ENCODE measurements around the gene LEKR1.
"Not testable (repeated sequence)": the region's sequence is repeated elsewhere in the genome, so short reads cannot be mapped to it uniquely, and the experiment has no call there.

The LEKR1 gene

DNA sequence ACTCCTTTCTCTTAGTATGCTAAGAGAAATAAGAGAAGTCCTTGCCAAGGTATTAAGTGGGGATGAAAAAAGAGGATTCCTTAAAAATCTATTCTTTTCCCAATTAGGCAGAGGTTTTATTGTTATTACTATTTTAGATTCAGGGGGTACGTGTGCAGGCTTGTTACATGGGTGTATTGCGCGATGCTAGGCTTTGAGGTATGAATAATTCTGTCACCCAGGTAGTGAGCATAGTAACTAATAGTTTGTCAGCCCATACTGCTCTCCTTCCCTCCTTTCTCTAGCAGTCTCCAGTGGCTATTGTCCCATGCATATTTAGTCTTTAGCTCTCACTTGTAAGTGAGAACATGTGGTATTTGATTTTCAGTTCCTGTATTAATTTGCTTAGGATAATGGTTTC is 83.9 kb downstream of the LEKR1 start:
- DNase-seq, result no peak

DNA sequence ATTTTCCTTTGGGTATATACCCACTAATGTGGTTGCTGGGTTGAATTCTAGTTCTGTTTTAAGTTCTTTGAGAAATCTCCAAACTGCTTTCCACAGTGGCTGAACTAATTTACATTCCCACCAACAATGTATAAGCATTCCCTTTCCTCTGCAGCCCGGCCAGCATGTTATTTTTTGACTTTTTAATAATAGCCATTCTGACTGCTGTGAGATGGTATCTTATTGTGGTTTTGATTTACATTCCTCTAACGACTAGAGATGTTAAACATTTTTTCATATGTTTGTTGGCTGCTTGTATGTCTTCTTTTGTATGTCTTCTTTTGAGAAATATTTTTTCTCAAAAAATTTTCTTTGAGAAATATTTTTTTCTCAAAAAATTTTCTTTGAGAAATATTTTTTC is 84.7 kb downstream of the LEKR1 start:
- DNase-seq, result not testable (repeated sequence)

DNA sequence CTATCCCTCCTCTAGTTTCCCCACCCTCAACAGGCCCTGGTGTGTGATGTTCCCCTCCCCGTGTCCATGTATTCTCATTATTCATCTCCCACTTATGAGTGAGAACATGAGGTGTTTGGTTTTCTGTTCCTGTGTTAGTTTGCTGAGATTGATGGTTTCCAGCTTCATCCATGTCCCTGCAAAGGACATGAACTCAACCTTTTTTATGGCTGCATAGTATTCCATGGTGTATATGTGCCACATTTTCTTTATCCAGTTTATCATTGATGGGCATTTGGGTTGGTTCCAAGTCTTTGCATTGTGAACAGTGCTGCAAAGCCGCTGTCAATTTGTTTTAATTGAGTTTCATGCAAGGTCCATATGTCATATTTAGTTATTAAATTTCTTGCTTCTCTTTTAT is 88.1 kb downstream of the LEKR1 start:
- DNase-seq, result not testable (repeated sequence)

DNA sequence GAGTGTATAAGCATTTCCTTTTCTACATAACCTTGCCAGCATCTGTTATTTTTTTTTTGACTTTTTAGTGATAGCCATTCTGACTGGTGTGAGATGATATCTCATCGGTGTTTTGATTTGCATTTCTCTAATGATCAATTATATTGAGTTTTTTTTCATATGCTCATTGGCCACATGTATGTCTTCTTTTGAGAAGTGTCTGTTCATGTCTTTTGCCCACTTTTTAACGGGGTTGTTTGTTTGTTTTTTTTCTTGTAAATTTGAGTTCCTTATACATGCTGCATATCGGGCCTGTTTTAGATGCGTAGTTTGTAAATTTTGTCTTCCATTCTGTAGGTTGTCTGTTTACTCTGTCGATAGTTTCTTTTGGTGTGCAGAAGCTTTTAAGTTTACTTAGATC is 89.2 kb downstream of the LEKR1 start:
- DNase-seq, result no peak

DNA sequence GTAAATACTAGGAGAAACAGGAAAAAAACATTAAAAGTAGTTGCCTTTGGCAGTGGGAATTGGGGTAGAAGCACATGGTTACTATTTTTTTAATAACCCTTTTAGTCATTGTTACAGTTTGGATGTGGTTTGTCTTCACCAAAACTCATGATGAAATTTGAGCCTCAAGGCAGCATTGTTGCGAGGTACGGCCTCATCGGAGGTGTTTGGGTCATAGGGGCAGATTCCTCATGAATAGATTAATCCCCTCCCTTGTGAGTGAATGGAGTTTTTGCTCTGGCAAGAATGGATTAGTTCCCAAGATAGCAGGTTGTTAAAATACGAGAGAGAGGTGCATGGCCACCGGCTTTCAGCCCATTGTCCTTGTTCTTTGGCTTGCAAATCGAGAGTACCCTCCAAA is 92.6 kb downstream of the LEKR1 start:
- no peak for DNase-seq

DNA sequence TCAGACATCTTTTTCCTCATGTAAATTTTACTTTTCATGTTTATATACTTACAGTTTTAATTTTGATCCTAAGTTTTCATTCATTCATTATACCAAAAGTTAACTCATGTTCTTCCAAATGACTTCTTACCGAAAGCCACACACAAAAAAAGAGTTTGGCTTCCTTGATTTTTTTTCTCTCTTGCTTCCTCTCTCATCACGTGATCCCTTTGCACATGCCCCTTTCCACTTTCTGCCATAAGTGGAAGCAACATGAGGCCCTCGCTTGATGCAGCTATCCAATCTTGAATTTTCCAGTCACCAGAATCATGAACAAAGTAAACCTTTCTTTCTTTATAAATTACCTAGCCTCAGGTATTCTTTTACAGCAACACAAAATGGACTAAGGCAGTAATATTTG is 93.7 kb downstream of the LEKR1 start:
- DNase-seq, result no peak

DNA sequence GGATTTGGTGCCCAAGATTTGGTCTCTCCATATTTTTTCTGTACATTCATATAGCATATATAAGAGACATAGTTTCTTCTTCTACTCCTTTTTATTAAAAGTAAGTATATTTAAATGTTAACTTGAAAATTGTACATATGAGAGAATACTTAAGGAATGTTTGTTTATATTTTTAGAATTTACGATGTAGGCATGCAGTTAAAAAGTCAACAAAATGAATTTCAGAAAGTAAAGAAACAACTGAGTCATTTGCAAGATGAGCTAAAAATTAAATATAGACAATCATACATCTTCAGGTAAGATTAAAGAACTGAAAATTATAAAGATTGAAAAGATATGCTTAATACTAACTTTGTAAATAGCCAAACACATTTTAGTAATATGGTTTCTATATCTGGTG is 94.2 kb downstream of the LEKR1 start:
- DNase-seq, result no peak

DNA sequence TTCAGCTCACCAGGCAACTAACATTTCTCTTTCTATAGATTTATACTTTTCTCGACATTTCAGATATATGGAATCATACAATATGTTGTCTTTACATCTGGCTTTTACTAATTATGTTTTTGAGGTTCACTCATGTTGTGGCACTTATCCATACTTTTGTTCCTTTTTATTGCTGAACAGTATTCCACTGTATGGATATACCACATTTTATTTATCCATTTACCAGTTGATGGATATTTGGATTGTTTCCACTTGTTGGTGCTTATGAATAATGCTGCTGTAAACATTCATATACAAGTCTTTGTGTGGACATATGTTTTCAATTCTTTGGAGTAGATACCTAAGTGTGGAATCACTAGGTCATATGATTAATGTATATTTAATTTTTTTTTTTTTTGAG is 97.2 kb downstream of the LEKR1 start:
- no peak for DNase-seq

DNA sequence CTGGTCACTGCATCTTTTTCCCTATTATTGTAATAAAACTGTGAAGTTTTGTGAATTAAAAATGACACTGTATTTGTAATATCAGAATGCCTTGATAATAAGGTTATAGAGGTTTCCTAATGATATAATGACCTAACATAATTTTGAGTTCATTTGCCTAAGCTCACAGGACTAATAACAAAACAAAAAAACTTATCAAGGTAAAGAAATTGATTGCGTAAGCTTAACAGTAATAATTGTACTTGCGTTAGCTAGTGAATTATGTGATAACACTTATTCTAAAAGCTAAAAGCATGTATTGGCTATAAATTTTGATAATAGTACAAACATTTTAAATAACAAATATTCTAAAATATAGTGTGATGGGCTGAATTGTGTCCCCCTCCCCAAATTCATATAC is 112.6 kb downstream of the LEKR1 start:
- no peak for DNase-seq

DNA sequence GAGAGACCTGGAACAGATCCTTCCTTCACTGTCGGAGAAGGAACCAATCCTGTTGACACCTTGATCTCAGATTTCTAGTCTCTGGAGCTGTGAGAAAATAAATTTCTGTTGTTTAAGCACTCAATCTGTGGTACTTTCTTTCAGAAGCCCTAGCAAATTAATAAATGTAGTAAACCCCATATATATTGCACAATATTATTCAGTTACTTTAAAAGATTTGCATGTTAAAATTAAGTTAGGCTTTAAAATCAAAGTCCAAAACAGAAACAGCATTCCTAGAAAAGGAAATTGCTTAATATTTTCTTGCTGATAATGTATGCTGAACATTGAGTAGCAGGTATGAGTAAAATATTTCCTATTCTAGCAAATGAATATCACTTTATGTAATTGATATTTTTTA is 113.2 kb downstream of the LEKR1 start:
- no peak for DNase-seq

DNA sequence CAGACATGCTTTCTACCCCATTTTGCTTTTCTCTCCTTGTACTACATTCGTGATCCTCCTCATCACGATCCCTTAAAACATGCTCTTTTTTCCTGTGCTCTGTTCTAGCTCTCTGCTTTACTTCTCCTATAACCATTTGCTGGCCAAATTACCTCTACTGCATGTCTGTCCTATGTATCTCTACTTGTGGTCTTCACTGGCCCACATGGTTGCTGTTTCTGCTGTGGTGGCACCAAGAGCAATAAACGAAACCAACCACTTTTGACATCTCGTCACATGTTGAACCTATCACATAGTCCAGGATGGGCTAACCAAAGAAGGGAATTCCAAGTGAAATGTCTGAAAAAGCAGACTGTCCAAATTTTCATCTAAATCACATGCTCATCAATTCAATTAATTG is 115.2 kb downstream of the LEKR1 start:
- DNase-seq, result no peak

DNA sequence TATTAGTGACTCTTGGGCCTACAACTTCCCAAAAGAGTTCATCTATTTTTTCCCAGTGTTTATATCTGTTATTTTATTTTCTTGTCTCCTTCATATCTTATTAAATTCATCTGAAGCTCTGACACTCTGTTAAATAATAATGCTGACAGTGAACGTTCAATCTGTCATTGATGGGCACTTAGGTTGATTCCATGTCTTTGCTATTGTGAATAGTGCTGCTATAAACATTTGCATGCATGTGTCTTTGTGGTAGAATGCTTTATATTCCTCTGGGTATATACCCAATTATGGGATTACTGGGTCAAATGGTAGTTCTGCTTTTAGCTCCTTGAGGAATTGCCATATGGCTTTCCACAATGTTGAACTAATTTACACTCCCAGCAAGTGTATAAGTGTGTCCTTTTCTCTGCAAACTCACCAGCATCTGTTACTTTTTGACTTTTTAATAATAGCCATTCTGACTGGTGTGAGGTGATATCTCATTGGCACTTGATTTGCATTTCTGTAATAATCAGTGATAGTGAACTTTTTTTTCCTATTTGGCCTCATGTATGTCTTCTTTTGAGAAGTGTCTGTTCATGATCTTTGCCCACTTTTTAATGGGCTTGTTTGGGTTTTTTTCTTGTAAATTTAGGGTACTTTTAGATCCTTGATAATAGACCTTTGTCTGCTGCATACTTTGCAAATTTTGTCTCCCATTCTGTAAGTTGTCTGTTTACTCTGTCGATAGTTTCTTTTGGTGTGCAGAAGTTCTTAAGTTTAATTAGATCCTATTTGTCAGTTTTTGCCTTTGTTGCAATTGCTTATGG is 122.5 kb downstream of the LEKR1 start:
- no peak for DNase-seq

DNA sequence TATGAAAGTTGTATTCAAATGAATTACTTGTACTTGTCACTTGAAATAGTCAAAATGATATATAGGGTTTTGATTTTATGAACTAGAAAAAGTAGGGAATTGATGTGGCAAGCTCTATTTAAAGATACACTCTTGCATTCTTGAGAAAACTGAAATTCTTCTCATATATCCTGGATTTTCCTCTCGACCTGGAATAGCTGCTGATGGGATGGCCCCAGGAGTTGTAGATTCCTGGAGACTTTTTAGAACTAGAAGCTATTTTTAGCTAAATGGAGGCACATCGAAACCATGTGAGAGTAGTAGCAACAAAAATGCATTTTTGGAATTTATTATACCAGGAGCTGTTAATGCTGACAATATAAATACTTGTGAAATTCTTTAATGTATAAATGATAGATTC is 125.9 kb downstream of the LEKR1 start:
- no peak for DNase-seq

DNA sequence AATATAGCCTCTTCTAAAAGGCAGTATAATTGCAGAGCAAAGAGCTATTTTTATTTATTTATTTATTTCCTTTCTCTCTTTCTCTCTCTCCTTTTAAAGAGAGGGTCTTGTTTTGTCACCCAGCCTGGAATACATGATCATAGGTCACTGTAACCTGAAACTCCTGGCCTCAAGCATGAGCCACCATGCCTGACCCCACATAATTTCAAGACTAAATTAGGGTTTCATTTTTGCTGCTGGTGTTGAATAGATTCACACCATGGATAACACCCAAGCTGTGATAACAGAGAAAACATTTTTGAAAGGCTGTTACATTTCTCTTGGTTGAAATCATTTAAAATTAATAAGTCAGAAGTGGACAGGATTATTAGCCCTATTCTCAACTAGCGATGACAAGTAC is 131.6 kb downstream of the LEKR1 start:
- DNase-seq, result no peak

DNA sequence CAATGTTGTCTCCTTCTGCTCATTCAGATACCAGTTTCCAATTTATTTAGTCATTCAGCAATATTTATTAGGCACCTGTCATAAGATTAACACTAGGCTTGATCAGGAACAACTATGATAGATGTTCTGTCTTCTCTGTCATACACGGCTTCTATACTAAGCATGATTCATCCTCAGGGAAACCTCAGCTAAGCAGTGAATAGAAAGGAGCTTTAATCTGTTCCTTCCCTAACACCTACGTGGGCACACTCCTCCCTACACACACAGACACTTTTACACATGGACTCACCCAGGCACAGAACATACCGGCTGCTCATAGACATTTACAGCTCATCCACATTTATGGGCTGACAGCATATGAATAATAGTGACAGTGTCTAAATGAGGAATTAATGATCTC is 136.9 kb downstream of the LEKR1 start:
- no peak for DNase-seq

DNA sequence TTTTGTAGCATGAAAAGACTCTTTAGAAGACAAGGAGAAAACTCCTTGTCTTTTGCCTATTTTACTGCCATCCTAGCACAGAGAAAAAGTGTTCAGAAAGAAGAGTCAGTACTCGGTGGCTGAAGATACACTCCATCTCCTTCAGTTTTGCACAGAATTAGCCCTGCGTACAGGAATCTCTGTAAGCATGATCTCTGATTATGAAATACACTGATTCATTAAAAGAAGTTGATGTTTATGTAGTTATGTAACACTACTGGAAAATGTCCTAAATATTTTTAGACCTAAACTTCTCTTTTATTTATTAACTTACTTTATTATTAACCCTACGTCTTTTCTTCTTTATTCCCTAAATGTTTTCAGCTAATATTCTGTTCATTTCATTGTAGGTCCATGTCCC is 138.4 kb downstream of the LEKR1 start:
- no peak for DNase-seq

DNA sequence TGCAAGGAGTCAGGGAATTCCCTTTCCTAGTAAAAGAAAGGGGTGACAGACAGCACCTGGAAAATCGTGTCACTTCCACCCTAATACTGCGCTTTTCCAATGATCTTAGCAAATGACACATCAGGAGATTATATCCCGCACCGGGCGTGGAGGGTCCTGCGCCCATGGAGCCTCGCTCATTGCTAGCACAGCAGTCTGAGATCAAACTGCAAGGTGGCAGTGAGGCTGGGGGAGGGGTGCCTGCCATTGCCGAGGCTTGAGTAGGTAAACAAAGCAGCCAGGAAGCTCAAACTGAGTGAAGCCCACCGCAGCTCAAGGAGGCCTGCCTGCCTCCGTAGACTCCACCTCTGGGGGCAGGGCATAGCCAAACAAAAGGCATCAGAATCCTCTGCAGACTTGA is 140.2 kb downstream of the LEKR1 start:
- DNase-seq, result not testable (repeated sequence)

DNA sequence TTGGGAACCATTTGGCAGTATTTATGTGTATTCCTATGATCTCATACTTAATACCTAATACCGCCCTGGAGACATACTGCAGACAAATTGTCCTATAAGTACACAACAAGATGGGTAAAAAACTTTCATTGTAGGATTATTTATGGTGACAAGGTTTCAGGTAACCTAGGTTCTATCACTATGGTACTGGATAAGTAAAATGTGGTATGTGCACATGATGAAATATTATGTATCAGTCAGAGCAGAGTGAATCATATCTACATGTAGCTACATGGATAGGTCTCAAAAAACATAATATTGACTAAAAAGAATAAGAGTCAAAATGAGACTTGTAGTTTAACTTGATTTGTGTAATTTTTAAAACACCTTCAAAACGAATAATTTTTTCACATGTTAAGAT is 147.8 kb downstream of the LEKR1 start:
- no peak for DNase-seq

DNA sequence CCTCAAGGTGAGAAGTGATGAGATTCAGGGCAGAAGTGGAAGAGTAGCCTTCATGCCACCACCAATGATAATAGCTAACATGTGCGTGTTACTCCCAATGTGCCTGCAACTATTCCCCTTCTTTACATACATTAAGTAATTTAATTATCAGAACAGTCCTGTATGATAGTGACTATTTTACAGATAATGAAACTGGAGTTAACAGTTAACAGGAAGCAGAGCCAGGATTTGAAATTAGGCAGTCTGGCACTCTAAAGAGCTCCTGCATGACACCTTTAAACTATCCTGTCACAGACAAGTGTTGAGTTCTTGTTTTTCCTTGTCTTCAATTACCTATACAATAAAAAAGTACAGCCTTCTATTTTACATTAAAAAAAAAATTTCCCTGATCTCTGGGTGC is 148.8 kb downstream of the LEKR1 start:
- no peak for DNase-seq

DNA sequence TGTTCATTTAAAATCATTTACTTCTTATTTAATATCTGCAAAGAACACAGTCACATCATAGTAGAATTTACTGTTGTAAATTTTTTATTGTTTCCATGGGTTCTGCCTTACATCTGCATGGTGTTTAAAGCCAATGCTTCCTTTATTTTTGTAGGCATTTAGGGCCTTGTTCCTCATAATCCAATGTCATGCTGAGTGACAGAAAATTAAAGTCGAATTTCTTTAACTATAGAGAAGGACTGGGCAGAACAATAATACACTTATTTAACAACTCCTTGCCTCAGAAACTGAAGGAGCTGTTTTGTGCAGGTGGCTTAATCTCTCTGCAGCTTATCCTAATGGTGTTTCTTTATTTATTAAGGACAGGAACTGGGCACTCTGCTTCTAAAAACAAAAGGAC is 149.6 kb downstream of the LEKR1 start:
- DNase-seq, result no peak

DNA sequence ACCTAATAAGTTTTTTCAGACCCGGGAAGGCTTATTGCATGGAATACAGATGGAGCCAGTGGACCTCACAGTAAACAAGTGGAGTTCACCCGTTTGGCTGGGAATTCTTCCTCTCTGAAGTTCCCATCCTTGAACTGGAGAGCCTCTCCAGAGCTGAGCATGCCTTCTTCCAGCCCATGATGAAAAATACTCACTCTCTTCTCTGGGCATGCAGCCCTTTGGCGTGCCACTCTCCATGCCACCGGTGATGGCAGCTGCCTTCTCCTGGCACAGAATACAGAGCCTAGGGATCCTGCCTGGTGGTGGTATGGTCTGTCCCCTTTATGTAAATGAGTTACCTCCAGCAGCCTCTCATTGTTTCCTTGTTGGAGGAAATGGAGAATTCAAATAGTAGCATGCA is 150.8 kb downstream of the LEKR1 start:
- DNase-seq, result no peak

DNA sequence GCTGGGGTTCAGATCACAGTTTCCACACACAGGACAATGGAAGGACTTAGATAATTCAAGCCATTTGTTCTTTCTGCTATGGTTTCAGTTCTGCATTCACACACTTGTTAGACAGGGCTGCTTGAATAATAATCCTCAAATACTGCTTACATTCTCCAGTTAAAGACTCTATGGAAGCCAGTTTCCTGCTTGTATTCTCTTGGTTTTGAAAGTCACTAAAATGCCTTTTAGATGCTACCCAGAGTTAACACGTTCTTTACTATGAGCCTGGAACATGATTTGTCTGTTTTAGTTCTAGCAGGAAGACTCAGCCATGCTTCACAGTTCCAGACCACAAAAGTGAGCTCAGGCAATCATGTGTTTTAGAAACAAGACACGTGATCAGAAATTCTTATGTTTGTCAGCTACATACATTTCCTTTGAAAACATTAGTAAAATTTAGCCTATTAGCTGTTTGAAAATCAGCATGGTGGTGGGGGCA is 152.4 kb downstream of the LEKR1 start:
- DNase-seq, result no peak

DNA sequence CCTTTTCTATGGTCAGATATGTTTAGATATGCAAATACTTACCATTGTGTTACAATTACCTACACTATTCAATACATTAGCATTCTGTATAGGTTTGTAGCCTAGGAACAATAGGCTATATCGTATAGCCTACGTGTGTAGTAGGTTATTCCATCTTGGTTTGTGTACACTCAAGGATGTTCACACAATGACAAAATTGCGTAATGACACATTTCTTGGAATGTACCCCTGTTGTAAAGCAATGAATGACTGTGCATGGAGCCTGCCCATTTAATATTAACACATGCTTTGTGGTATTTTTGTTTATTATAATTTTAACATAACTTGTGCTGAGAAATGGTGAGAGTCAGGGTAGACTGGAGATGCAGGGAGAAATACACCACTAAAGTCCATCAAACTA is 154.9 kb downstream of the LEKR1 start:
- no peak for DNase-seq

DNA sequence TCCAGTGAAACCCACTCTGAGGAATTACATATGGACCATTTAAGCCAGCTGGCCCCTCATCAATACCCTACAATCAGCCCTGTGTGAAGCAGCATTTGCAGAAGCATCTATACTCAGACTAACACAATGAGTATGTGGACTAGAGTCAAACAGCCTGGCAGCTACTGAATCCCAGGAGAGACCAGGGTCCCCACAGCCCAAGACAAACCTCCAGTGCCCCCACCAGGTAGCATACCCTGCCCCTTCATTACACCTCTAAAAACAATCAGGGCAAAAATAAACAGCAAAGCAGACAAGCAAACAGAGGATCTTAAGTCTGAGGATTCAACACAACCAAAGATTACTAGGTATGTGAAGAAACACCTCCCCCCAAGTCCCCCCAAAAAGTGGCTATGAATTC is 157.4 kb downstream of the LEKR1 start:
- no peak for DNase-seq

DNA sequence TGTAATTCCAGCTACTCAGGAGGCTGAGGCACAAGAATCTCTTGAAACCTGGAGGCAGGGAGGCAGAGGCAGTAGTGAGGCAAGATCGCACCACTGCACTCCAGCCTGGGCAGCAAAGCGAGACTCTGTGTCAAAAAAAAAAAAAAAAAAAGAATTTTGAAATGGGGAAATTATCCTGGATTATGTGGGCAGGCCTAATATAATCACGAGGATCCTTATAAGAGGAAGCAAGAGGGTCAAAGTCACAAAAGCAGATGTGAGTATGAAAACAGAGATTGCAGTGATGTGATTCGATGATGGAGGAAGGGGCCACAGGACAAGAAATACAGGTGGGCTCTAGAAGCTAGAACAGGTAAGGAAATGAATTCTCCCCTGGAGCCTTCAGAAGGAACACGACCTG is 159.6 kb downstream of the LEKR1 start:
- no peak for DNase-seq
